Neutrophil (primary cell): ENCODE data around the gene MDFIC.

Experiments
- H3K27ac ChIP-seq: fragments of 200-600 bp; sonication (generic); 2 replicates; pipeline ENCODE4 v1.5.1; 2016; ENCODE audit warnings: mild to moderate bottlenecking, moderate library complexity
- H3K27me3 ChIP-seq: fragments of 200-600 bp; sonication (generic); 2 replicates; pipeline ENCODE4 v1.6.0; 2016; ENCODE audit warnings: mild to moderate bottlenecking
- H3K36me3 ChIP-seq: fragments of 200-600 bp; sonication (generic); 2 replicates; pipeline ENCODE4 v1.5.1; 2017
- H3K4me1 ChIP-seq, 2 experiments: fragments of 200-600 bp in 1 of 2; sonication (generic) in 1 of 2; 1 replicate in 1 of 2; 2 replicates in 1 of 2; pipeline versions ENCODE4 v1.5.1 to v1.6.1; 2013 to 2016; ENCODE audit warnings: low read depth in 1 of 2, low read length in 1 of 2, mild to moderate bottlenecking in 1 of 2, moderate library complexity in 1 of 2; ENCODE audit not compliant: control insufficient read depth in 1 of 2, insufficient read depth in 1 of 2
- H3K4me3 ChIP-seq, 2 experiments: fragments of 200-600 bp in 1 of 2; sonication (generic) in 1 of 2; 1 replicate in 1 of 2; 2 replicates in 1 of 2; pipeline ENCODE4 v1.5.1; 2013 to 2016; ENCODE audit warnings: low read depth in 1 of 2, low read length in 1 of 2, mild to moderate bottlenecking in 1 of 2, moderate library complexity in 1 of 2
- H3K9me3 ChIP-seq: fragments of 200-600 bp; sonication (generic); 2 replicates; pipeline ENCODE4 v1.5.1; 2016
- CTCF ChIP-seq: fragments of 200-600 bp; sonication (generic); IDR thresholded peaks from 2 replicates; pipeline ENCODE4 v1.5.1; 2016; ENCODE audit warnings: antibody characterized with exemption

Gene MDFIC

GRCh38 chr7:114981323-114981722 is 59.4 kb downstream of the MDFIC start:
- Histone ChIP-seq H3K4me3 (no peak overlapping the region), H3K27ac (no peak overlapping the region)

GRCh38 chr7:114985116-114985715 is 63.3 kb downstream of the MDFIC start:
- Histone ChIP-seq H3K27me3 (no peaks in the 10 kb centered on the region), H3K27ac (no peak overlapping the region), H3K36me3 (no peaks in the 10 kb centered on the region), H3K4me1 (no peaks in the 10 kb centered on the region), H3K9me3 (no peaks in the 10 kb centered on the region), H3K4me3 (no peak overlapping the region)
- TF ChIP-seq CTCF: no peak

More at GRCh38 chr7:114981323-114981722, 59.4 kb downstream of the MDFIC start:
- no peaks in the 10 kb centered on the region for H3K27me3 ChIP-seq
- no peaks in the 10 kb centered on the region for H3K36me3 ChIP-seq
- TF ChIP-seq CTCF: no peak
- no peaks in the 10 kb centered on the region for H3K9me3 ChIP-seq
- no peaks in the 10 kb centered on the region for H3K4me1 ChIP-seq

- no peak overlapping the region for H3K27ac ChIP-seq
- H3K36me3 ChIP-seq: no peaks in the 10 kb centered on the region
- H3K27me3 ChIP-seq: no peaks in the 10 kb centered on the region
- H3K9me3 ChIP-seq: no peaks in the 10 kb centered on the region
- no peak for TF ChIP-seq CTCF
- no peaks in the 10 kb centered on the region for H3K4me1 ChIP-seq
- no peak overlapping the region for H3K4me3 ChIP-seq
These were observed 64.6 kb downstream of the MDFIC start for GRCh38 chr7:114986190-114987180.

- Histone ChIP-seq H3K27ac (no peak overlapping the region), H3K4me3 (no peak overlapping the region), H3K4me1 (no peaks in the 10 kb centered on the region), H3K27me3 (no peaks in the 10 kb centered on the region), H3K36me3 (no peaks in the 10 kb centered on the region), H3K9me3 (no peaks in the 10 kb centered on the region)
- no peak for TF ChIP-seq CTCF
These were observed 66.1 kb downstream of the MDFIC start for GRCh38 chr7:114988026-114988425.

- no peaks in the 10 kb centered on the region for H3K36me3 ChIP-seq
- H3K9me3 ChIP-seq: no peaks in the 10 kb centered on the region
- TF ChIP-seq CTCF: no peak
- no peak overlapping the region for H3K27ac ChIP-seq
- no peak overlapping the region for H3K4me3 ChIP-seq
- H3K27me3 ChIP-seq: no peaks in the 10 kb centered on the region
- H3K4me1 ChIP-seq: no peaks in the 10 kb centered on the region
These were observed 67.0 kb downstream of the MDFIC start for GRCh38 chr7:114988755-114989375.
